Femur (tissue), 1 donor: ENCODE results near the gene MIER2.

Experiments used
- DNase-seq: peaks from one replicate; pipeline ENCODE4 v3.0.0-alpha.2; 2017

Gene MIER2

DNA sequence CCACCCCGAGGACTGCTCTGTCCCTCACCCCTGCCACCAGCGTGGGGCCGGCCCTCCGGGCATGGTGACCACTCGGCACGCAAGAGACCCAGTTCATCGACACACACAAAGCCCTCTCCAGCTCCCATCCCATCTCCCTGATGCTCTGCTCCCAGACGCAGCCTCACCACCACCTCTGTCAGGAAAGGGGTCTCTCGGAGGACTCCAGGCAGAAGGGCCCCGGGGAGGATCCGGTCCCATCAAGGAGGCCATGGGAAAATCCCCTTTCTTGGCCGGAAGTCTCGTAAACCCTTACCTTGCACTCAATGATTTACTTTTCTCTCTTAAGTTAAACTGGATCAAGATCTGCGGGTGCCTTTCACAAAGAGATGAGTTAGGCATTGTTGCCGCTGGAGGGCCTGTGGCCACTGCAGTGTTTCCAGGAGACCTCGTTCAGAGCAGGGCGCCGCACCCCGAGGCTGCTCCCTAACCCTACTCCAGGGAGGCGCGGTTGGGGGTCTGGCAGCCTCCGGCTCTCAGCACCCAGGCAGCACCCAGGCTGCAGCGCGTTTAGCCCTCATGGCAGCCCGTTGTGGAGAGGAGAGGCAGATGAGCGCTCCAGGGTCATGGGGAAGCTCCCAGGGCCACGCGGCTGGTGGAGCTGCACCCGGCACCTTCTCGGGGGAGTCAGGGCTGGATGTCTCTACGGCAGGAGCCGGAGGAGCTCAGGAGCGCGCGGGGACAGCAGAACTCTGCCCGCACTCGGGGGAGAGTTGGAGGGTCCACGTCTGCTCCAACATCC, 33.4 kb upstream of the MIER2 start:
- DNase-seq = no peak

DNA sequence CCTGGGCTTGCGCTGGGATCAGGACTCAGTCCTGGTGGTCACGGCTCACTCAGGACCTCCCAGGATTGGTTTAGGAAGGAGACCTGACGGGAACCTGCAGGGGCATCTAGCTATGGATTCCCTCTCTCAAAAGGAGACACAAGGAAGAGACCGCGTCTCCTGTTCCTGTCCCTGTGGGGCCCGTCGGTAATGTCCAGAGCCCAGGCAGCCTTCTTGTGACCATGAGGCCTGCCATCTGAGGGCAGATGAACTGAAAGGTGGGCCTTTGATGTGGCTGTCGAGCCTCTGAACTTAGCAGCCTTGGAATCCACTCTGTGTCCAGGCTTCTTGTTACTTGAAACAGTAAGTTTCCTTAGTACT, 31.5 kb upstream of the MIER2 start:
- DNase-seq = no peak

DNA sequence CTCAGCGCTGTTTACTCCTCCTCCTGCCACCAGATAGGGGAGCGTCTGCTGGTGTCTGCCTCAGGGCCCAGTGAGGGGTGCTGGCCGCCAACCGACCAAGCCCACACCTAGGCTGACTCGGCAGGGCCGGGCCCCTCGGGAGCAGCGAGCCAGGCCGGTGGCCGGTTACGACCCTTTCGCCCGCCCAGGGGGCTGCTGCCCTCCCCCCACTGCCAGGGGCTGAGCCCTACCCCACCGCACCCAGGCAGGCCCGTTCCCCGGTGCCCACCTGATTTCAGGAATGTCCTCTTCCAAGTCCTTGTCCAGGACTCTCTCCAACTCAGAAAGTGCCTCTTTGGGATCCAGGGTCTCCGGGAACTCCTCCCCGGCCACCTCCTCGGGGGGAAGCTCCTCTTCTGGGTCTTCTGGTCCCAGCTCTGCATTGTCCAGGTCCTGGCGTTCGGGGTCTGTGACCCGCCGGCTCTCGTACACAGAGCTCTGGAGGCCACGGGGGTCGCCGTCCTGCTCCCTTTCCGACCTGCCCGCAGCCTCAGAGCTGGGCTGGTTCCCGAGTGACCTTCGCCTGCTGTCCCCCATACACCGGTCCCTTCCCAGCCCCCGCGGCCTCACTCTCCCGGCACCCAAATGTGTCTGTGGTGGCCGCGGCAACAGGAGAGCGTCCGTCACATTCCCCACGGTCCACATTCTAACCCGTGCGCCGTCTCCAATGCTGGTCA, 31.0 kb upstream of the MIER2 start:
- no peak for DNase-seq

DNA sequence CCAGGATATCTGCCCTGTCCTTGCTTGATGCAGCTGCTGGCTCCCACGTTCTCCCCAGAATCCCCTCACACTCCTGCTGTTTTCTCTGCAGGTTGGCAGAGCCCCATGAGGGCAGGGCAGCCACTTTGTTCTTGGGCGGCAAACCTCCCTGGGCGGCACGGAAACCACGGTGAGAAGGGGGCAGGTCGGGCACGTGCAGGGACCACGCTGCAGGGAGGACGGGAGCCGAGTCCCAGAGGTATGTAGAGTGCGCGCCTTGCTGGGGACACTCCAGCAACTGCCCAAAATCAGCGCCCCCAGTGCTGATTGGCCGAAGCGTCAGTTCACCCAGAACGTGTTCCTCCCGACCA, 30.3 kb upstream of the MIER2 start:
- no peak for DNase-seq

DNA sequence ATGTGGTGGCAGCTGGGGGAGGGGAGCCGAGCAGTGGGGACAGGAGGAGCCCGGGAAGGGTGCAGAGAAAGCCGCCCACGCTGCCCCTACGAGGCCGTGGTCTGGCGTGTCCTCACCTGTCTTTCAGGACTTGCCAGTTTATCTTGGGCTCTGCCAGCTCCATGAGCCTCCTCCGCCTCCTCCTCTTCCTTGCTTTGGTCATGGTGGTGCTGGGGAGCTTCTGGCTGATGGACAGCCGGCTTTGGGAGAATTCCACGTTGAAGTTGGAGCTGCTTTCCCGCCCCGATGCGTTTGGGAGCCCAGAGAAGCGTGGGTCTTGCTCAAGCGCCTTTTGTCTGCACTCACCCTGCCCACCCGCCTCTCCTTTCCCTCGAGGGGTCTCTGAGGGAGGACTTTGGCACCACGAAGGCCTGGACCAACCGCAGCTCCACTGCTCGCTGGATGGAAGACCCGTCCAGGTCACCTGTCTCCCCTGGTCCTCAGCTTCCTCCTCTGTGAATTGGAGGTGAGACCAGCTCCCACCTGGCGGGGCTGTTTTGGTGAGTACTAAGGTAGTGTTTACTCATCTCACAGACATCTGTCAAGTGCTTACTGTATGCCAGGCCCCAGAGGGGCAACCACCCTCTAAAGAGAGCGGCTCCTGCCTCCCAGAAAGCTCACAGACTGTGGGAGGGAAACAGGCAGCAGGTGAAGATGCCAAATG, 29.7 kb upstream of the MIER2 start:
- no peak for DNase-seq

DNA sequence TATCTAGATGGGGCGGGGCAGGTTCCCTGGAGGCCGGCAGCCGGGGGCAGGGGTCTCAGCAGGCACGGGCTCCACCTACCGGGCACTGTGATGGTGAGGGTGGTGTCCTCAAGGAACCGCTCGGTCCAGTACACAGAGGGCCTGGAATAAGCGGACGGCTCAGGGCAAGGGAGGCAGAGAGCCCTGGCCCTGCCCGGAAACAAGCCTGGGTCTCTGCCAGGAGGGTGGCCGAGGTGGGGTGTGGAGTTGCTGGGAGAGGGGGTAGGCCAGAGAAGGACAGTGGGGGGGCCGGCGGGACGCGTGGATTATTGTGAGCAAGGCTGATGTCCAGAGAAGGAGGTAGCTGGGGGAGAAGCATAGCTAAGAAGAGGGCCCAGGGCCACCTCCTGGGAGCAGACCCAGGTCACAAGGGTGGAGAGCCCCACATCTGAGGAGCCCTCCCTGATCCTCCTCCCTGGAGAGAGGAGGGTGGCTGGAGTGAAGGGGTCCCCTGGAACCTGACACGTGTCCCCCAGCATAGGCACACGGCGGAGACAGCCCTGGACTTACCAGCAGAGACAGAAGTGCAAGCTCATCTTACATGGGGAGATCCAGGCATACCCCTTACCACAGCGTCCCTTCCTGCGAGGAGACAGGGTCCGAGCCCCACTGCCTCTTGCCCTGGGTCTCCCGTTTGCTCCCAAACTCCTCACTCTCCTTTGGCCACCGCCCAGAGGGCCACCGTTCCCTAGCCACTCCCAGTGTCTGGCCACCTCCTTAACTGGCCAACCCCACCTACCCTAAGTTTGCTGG, 29.0 kb upstream of the MIER2 start:
- no peak for DNase-seq

DNA sequence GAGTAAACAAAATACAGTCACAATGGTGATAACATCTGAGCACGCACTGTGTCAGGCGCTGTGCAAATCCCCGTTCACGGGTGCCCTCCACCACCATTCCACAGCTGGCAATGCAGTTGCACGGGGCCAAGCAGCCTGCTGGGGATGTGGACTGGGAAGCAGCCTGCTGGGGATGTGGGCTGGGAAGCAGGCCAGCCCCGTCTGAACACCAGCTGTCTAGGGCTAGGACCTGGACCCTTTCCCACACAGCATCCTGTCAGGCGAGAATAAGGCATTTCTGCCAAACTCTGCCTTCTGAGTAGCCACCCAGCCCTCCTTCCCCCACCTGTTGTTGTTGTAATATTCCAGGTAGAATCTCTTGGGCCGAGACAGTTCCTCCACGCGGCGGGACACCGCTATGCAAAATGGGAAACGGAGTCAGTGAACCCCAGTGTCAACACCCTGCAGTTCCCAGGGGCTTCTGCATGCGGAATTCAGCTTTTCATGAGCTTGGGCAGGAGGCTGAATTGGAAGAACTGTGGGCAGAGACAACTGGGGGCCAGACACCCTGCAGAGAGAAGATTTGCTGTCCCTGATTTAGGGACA, 27.8 kb upstream of the MIER2 start:
- DNase-seq = peak; percentile 83

DNA sequence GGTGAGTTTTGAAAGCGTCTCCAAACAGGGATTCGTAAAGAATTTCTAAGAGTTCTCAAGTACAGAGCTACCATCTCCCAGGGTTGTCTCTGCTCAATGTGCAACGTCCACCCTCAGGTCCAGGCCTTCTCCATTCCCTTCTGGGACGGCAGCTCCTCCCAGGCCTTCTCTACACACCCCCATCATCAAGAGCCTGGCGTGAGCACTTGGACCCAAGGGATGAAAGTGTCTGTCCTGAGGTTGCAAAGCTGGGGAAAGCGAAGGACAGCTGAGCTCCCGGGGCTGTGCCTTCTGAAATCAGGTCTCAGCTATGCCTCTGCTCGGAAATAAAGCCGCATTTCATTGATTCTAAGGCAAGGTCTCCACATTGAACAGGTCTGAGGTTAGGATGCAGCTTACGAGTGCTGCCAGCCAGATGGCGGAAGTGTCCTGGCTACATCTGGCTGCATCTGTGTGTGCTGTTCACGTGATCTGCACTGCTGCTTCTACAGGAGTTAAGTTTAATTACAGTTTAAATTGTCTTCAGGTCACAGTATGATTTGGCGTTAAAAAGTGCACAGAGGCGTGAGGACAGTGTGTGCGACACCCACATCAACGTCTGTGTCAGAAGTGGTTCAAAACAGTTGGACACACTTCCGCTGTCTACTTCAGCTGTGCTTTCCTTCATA, 27.0 kb upstream of the MIER2 start:
- no peak for DNase-seq

DNA sequence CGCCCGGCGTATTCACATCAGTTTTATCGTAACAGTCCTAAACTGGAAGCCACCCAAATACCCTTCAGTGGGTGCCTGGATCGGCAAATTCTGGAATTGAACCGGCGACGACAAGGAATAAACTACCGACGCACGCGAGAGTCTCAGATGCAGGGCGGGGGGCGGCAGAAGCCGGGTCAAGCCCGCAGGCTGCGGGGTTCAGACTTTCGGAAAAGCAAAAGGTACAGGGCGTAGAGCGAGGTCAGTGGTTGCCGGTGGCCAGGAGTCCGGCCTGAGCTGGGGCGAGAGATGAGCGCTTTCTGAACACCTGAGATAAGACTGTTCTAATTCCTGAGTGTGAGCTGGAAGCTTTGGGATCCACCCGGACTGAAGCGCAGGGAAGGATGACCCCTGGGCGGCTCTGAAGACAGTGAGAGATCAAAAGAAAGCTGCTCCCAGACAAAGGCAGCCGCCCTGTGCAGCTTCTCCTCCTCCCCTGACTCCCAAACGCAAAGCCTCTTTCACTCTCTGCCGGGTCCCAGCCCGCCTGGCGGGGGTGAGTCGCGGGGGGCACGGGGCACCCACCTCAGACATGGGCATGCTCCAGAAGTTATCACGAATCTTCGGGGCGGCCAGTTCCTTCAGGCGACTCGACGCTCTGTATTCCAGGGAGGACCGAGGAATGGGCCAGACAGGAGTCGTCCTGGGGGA, 26.2 kb upstream of the MIER2 start:
- DNase-seq = no peak

DNA sequence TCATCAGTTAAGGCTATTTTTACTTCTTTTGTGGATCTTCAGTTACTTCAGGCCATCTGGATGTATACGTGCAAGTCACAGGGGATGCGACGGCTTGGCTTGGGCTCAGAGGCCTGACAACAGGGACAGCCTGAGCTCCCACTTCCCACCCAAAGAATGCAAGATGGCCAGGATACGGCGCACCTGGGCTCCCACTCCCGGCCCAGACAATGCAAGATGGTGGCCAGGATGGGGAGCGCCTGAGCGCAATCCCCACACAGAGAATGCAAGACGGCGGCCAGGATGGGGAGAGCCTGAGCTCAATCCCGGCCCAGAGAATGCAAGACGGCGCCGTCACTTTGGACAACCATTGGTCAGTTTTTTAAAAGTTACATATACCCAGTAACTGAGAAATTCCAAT, 25.3 kb upstream of the MIER2 start:
- no peak for DNase-seq

DNA sequence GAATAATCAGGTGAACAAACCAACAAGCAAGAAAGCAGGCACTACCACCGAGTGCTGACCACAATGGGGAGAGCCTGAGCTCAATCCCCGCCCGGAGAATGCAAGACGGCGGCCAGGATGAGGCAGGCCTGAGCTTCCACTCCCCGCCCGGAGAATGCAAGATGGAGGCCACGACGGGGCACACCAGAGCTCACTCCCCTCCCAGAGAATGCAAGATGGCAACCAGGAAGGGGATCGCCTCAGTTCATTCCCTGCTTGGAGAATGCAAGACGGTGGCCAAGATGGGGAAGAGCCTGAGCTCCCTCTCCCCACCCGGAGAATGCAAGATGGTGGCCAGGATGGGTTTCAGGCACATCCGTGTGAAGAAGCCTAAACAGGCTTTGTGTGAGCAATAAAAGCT, 24.7 kb upstream of the MIER2 start:
- DNase-seq = no peak

DNA sequence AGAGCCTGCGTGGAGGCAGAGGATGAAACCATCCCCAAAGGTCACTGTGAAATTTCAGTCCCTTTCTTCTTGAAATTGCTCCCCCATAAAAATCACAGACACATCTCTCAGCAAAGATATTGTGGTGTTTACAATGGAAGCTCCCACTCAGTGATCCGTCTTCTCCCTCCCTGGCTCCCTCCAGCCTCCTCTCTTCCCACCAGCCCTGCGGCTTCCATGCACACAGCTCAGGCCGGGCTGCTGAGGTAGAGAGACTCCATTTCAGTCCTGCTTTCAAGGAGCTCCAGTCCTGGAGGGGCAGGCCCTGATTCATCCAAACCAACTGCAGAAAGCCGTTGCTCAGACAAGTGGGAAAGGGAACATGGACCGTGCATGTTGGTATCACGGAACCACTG, 24.0 kb upstream of the MIER2 start:
- DNase-seq = no peak

DNA sequence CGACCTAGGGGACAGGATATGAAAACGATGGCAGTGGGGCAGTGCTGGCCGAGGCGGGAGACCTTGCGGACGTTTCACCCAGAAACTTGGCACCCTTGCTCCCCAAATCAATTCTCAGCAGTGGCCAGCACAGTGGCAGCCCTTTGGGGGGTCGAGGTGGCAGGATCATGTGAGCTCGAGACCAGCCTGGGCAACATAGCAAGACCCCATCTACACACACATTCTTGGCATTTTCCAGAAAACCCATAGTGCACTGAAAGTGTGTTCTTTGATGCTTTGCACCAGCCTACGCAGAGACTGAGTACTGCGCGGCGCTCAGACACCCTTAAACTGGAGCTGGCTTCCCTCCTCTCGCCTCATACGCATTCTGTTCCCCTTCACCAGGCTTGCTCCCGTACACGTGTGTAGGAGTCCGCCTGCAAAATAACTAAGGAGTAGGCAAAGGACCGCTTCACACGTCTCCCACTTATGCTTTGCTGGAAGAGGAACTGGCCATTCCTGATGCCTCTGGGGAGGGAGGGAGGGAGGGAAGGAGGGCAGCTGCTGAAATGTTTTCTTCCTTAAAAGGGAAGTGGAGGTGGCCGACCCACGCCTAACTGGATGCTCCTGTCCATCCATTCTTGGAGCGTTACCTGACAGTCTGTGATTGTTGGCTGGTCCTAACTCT, 23.5 kb upstream of the MIER2 start:
- DNase-seq = no peak

DNA sequence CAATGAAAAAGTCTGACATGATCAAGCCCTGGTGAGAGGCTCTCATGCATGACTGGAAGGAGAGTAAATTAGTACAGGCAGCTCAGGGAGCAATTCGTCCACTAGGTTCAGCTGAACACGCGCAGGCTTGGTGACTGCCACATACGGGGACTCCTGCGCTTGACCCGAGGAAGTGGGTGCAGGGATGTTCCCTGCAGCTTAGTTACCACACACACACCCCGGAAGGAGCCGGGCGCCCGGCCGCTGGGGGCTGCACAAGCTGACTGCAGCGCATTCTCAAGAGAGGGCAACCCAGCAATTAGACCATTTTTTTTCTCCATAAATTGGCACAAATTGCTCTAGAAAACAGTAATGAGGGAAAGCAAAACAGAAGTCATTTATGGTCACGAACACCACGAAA, 23.0 kb upstream of the MIER2 start:
- no peak for DNase-seq

DNA sequence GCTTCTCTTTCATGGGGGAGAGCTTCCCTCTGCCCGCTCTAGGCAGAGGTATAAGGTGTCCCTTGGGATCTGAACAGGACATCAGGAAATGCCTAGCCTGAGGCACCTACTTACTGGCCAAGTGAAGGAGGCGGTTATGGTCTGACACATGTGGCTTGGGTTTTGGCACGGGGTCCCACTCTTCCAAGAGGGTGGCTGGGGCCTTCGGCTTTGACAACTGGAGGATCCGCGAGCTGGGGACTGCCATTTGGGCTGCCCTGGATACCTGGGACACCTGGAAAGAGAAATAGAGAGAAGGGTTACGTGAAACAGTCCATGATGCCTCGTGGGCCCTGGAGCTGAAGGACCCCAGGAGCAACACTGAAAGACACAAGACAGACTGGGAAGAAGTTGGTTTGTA, 22.4 kb upstream of the MIER2 start:
- no peak for DNase-seq

DNA sequence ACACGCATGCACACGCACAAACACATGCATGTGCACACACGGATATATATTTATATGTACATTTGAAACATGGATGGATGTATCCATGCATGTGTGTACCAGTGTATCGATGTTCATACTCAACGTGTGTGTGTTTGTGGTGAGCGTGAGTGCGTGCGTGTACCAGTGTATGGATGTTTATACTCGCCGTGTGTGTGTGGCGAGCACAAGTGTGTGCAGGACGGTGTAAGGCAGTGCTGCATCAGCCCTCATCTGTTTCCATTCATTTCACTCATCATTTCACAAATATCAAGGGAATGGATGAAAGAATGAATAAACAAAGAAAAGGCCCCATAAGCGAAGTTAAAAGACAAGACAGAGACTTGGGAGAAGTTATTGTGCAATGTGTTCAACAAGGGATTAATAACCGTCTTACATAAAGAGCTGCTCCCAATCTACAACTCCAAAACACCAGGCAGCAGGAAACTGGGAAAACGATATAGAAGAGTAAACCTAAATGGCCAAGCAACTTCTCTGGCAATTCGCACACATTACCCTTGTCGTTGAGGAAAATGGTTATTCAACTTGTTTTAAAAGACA, 21.7 kb upstream of the MIER2 start:
- DNase-seq = no peak

DNA sequence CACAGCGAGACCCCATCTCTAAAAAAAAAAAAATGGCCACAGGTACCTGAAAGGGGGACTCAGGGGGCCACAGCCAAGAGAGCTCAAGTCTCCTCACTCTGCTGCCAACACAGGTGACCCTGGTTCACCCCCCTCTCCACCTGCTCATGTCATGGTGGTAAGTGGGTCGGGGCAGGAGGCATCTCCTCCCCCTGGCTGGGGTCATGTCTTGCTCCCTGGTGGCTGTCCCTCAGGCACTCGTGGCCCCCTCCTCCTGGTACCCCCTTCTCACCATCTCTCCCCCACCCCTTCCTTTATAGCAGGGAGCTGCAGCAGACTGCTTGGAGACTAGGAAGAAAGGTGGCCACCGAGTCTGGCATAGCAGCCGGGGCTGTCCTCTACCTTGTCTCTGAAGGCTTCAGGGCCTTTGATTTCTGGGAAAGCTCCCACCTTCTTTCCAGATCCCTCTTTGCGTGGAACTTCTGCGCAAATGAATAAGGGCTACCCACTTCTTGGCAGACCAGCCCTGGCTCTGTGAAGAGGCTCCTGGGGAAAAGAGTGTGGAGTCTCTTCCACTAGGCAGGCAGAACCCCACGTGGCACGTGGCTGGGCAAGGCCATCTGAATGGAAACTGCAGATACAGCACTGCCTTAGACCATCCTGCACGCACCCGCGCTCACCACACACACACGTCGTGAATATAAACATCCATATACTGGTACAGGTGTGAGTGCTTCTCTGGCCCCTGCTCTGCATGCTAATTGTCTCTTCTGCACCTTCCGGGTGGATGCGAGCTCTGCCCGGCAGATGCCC, 20.1 kb upstream of the MIER2 start:
- DNase-seq = no peak

DNA sequence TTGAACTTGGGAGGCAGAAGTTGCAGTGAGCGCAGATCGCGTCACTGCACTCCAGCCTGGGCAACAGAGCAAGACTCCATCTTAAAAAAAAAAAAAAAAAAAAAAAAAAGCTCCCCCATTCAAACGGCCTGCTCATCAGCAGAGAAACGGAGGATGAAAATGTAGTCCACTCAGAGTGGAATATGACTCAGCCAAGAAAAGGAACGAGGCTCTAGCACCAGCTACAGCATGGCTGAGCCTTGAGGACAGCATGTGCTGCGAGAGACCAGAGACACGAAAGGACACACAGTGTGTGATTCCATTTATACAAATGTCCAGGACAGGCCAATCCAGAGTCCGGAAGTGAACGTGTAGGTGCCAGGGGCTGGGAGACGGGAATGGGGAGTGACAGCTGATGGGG, 18.1 kb upstream of the MIER2 start:
- no peak for DNase-seq

DNA sequence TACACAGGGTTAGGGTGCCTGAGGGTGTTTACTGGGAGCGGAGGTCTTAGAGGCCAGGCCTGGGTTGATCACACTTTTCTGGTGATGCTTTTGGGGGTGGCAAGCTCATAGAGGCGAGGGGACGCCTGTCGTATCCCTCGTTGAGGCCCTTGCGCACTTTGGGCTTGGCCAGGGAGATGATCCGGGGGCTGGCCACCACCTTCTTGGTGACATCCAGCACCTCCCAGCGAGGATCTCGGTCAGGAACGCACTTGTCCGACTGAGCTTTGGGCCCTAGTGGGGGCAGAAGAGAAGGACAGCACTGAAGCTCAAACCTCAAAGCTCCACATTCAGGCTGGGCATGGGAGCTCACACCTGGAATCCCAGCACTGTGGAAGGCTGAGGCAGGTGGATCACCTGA, 17.6 kb upstream of the MIER2 start:
- DNase-seq = no peak

DNA sequence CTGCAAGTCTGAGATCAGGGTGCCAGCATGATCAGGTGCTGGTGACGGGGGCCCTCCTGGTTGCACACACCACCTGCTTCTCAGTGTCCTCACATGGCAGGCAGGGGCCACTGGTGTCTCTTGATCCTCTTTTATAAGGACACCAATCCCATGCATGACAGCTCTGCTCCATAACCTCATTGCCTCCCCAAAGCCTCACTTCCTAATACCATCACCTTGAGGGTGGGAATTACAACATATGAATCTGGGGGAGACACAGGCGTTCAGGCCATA, 15.0 kb upstream of the MIER2 start:
- no peak for DNase-seq
